Measurements from ENCODE around the gene MUL1. TPM values are rescaled to one million over a fixed set of nuclear protein-coding genes. Genes with fewer than 3 reads are reported as not detected.

MUL1 gene
- total RNA-seq, 1 experiment from 2014 or later = 24.7 TPM

DNA sequence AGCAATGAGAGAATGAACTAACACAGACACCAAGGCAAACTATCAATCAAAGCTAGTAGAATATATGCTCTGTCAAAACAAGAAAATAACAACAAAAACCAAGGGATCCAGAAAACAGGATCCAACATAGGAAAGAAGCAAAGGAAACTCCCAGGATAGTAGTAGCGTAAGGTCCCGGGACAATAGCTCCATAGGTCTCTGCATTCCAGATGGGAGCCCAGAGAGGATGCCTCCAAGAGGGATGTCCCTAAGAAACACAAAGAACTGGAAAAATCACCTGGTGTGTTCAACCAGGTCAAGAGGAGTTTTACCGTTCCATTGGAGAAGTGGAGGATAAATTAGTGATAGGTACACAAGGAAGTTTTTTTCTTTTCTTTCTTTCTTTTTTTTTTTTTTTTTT lies 38.7 kb upstream of the MUL1 start:
- Histone ChIP-seq H3K4me2 (ENCODE audit: low read length) (no peak overlapping the region), H3K9me3 (ENCODE audit: control insufficient read depth in 1 of 2, insufficient read depth in 1 of 2, low read depth in 1 of 2, low read length in 2 of 2) (no peaks in the 10 kb centered on the region), H2AFZ (ENCODE audit: low read depth, low read length, poor library complexity, severe bottlenecking) (no peak overlapping the region), H3K4me1 (ENCODE audit: control insufficient read depth in 1 of 2, insufficient read depth in 2 of 2, low read length in 2 of 2) (no peaks in the 10 kb centered on the region), H3K79me2 (ENCODE audit: insufficient read depth, low read length) (no peaks in the 10 kb centered on the region), H3K4me3 (replicated peaks in 1 of 2; ENCODE audit: low read depth in 1 of 2, low read length in 2 of 2) (no peak overlapping the region), H3K9ac (ENCODE audit: low read length) (no peak overlapping the region), H3K36me3 (ENCODE audit: control insufficient read depth in 1 of 2, insufficient read depth in 2 of 2, low read length in 2 of 2) (no peaks in the 10 kb centered on the region), H4K20me1 (ENCODE audit: insufficient read depth) (no peaks in the 10 kb centered on the region), H3K27me3 (ENCODE audit: insufficient read depth, low read length) (no peaks in the 10 kb centered on the region; the same call in 1 of the 2 replicates), H3K27ac (ENCODE audit: low read depth, low read length) (no peak overlapping the region), H3K9me2 (ENCODE audit: insufficient read depth) (no peaks in the 10 kb centered on the region)
- BruUV-seq (replicated peaks) = no TSS peak
- DNase-seq (ENCODE audit: low read depth, low spot score) = no peak
- intact Hi-C loops (cut with micrococcal nuclease) = no loop called here
- ChIA-PET CTCF (no interaction called here), RAD21 (ENCODE audit: low non-redundant PET in 1 of 2, low total read pairs in 2 of 2, uncharacterized antibody in 2 of 2, unreplicated experiment in 2 of 2) (no interaction called here), POLR2A (no interaction called here)
- TF ChIP-seq RAD21 (IDR thresholded peaks at IDR 0.05; ENCODE audit: low read depth) = no peak
- TF ChIP-seq YY1 (IDR thresholded peaks at IDR 0.05; ENCODE audit: extremely low read depth, insufficient replicate concordance, low read depth, low read length) = no peak
- TF ChIP-seq ELF1 (IDR thresholded peaks at IDR 0.05; ENCODE audit: borderline replicate concordance, low read depth) = no peak
- no peak for TF ChIP-seq SP1 (IDR thresholded peaks at IDR 0.05; ENCODE audit: low read depth)
- no peak for TF ChIP-seq SIN3A (IDR thresholded peaks at IDR 0.05; ENCODE audit: low read depth)
- no peak for ATAC-seq

DNA sequence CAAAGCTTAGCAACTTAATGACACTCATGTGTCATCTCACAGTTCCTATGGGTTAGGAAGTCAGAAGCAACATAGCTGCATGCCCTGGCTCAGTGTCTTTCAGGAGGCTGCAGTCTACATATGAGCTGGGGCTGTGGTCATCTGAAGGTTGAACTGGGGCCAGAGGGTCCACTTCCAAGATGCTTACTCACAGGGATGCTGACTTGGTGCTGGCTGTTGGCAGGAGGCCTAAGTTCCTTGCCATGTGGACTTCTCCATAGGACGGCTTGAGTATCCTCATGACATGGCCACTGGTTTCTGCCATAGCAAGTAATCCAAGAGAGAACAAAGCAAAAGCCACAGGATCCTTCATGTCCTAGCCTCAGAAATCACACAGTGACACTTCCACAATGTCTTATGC lies 32.3 kb upstream of the MUL1 start:
- TF ChIP-seq POLR2A (IDR thresholded peaks at IDR 0.05; ENCODE audit: borderline replicate concordance, extremely low read depth, insufficient read depth, insufficient read length) = no peak
- ChIA-PET CTCF (interaction anchor here (1.4 kb wide), 1 partner anchor 93 kb away, joined by 3 read pairs; the partner anchor contains the start of gene PINK1), POLR2A (no interaction called here), RAD21 (ENCODE audit: low non-redundant PET in 1 of 2, low total read pairs in 2 of 2, uncharacterized antibody in 2 of 2, unreplicated experiment in 2 of 2) (no interaction called here)
- no peak overlapping the region for H3K4me3 ChIP-seq (replicated peaks in 1 of 2; ENCODE audit: low read depth in 1 of 2, low read length in 2 of 2)
- no peak overlapping the region for H3K9ac ChIP-seq (ENCODE audit: low read length)
- H3K4me1 ChIP-seq (ENCODE audit: control insufficient read depth in 1 of 2, insufficient read depth in 2 of 2, low read length in 2 of 2) = no peaks in the 10 kb centered on the region
- H3K9me2 ChIP-seq (ENCODE audit: insufficient read depth) = no peaks in the 10 kb centered on the region
- intact Hi-C loops (cut with micrococcal nuclease) = no loop called here
- no peaks in the 10 kb centered on the region for H4K20me1 ChIP-seq (ENCODE audit: insufficient read depth)
- H3K9me3 ChIP-seq (ENCODE audit: control insufficient read depth in 1 of 2, insufficient read depth in 1 of 2, low read depth in 1 of 2, low read length in 2 of 2) = no peaks in the 10 kb centered on the region
- no peak overlapping the region for H3K27ac ChIP-seq (ENCODE audit: low read depth, low read length)
- ATAC-seq = no peak
- no peaks in the 10 kb centered on the region for H3K79me2 ChIP-seq (ENCODE audit: insufficient read depth, low read length)
- no peak overlapping the region for H2AFZ ChIP-seq (ENCODE audit: low read depth, low read length, poor library complexity, severe bottlenecking)
- no peak for DNase-seq (ENCODE audit: low read depth, low spot score)
- no TSS peak for BruUV-seq (replicated peaks)
- H3K27me3 ChIP-seq (ENCODE audit: insufficient read depth, low read length) = no peaks in the 10 kb centered on the region
- H3K36me3 ChIP-seq (ENCODE audit: control insufficient read depth in 1 of 2, insufficient read depth in 2 of 2, low read length in 2 of 2) = no peaks in the 10 kb centered on the region
- no peak overlapping the region for H3K4me2 ChIP-seq (ENCODE audit: low read length)
